Activated T-cell treated with anti-CD3 and anti-CD28 coated beads, Interleukin-2, amount 50 U/mL, for 72 hours (primary cell): ENCODE measurements around the gene HOXD11. TPM values are rescaled to one million over a fixed set of nuclear protein-coding genes. Genes with fewer than 3 reads are reported as not detected.

Experiments
- ATAC-seq, 2 donors: fragments of 150-1000 bp; cut with Tn5 transposase; replicated peaks in 1 of 2; 2 replicates each; pipeline ENCODE4 v1.10.0; 2021; ENCODE audit warnings: moderate library complexity in 2 of 2, mild to moderate bottlenecking in 1 of 2
- DNase-seq, 2 donors: peaks; one replicate each; pipeline ENCODE4 v3.0.0; 2021 to 2022; ENCODE audit warnings: mixed read lengths in 1 of 2
- H3K27ac Mint-ChIP-seq: one replicate; pipeline ENCODE4 v1.8.0; 2022; ENCODE audit warnings: mild to moderate bottlenecking, moderate library complexity, mixed read lengths
- H3K27me3 Mint-ChIP-seq: one replicate; pipeline ENCODE4 v1.8.0; 2022; ENCODE audit warnings: low read depth, mixed read lengths
- H3K36me3 Mint-ChIP-seq, 2 donors: one replicate each; pipeline ENCODE4 v1.8.0; 2022; ENCODE audit warnings: mixed read lengths in 2 of 2, mild to moderate bottlenecking in 1 of 2; ENCODE audit not compliant: insufficient read depth in 2 of 2
- H3K4me1 Mint-ChIP-seq: one replicate; pipeline ENCODE4 v1.8.0; 2022; ENCODE audit warnings: low read depth, mixed read lengths
- H3K4me3 Mint-ChIP-seq, 2 donors: one replicate each; pipeline ENCODE4 v1.8.0; 2022; ENCODE audit warnings: mild to moderate bottlenecking in 2 of 2, mixed read lengths in 2 of 2, moderate library complexity in 2 of 2
- H3K9me3 Mint-ChIP-seq, 2 donors: one replicate each; pipeline ENCODE4 v1.8.0; 2022; ENCODE audit warnings: mixed read lengths in 2 of 2
- total RNA-seq, 2 donors: library from RNA; stranded (reverse); gene quantifications; one replicate each; pipeline ENCODE4 v1.2.3, GENCODE V29; 2022

Gene HOXD11
- total RNA-seq, 2 donors from 2014 or later: not detected

DNA sequence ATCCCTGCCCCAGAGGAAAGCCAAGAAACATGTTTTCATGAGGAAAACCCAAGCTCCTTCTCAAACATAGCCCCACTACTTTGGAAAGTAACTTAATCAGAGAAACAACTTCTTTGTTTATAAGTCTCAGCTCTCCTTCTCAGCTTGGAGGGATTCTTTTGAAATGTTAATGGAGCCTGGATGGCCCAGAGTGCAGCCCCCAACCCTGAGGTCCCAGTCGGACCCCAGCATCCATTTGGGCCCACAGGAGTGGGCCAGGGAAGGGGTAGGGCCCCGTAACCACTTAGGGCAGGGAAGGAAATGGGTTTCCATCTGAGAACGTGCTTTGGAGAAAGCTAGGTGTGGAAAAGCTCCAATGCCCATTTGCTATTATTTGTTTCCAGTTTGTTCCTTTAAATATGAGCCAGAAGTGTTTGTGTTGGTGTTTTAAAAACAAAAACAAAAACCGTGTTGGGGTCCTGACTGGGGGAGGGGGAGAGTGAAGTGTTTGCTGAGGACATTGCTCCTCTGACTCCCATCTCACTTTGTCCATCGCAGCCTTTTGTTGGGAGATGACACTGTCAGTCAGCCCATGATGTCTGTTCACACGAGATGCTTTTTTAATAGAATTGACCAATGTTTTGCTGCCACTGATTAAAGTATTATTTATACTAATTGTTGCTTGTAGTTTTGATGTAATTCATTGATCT lies 48.4 kb downstream of the HOXD11 start:
- no peak for ATAC-seq
- Mint-ChIP-seq H3K9me3 (no peaks in the 10 kb centered on the region), H3K4me1 (peaks cover 14% of the 10 kb centered on the region), H3K27ac (no peak overlapping the region), H3K4me3 (no peak overlapping the region), H3K36me3 (no peaks in the 10 kb centered on the region), H3K27me3 (peaks cover 72% of the 10 kb centered on the region)
- no peak for DNase-seq

DNA sequence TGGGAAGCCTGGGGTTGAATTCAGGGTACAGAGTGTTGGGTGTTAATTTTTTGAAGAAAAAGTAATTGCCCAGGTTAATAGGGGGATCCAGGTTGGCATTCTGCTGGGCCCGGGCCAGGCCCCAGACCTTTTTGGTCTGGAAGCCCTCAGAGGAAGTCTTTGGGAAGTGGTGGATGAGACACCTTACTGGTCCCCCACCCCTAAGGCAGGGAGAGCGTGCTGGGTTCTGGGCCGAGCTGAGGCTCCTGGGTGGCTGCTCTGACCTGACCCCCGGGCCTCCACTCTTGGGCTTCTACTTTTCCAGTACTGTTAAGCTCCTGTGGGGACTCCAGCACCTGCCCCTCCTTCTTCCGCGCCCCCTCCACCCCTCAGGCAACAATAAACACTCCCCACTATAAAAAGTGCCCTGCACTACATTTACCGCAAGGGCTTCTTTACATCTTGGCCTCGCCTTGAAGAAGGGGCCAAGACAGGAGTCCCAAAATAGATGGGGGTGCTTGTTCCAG lies 49.3 kb downstream of the HOXD11 start:
- no peak overlapping the region for H3K27ac Mint-ChIP-seq
- peak overlapping the region in 1 of 2 donors; percentile 46 for H3K4me3 Mint-ChIP-seq
- peaks cover 72% of the 10 kb centered on the region for H3K27me3 Mint-ChIP-seq
- DNase-seq (no peak), ATAC-seq (no peak)
- no peaks in the 10 kb centered on the region for H3K9me3 Mint-ChIP-seq
- peaks cover 14% of the 10 kb centered on the region for H3K4me1 Mint-ChIP-seq
- H3K36me3 Mint-ChIP-seq: peaks cover 0 to 1% of the 10 kb centered on the region in 2 donors

DNA sequence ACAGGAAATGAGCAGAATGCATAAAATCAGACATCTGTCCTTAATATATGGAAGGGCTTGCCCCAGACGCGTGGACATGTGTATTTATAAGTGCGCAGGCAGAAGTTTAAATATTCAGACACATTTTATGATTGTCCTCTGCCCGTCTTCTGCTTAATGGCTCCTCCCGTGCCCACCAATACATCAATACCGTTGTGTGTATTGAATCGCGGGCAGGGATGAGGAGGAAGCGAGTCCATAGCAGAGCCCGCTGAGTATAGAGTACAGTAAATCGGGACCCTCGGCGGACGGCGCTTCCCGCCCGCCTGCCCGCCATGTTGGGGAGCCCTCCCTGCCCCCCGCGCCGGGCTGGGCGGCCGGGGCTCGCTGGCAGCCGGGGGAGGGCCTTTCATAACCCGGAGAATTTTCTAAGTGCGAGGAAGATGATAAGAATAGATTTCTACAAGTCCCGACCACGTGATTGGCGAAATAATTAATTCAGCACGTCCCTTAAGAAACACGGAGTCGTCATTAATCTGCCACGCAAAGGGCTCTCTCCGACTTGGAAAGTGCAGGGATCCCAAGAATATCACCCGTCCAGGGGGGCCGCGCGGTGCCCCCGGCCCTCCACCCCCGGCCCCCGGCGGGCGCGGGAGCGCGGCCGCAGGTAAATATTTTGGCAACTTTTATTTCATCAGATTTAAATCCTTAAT lies 49.9 kb downstream of the HOXD11 start, which contains the start of gene HOXD3:
HOXD3 (plus strand) TSS at position 501 of the 692 bp plus-strand sequence. CDS start 11,808 bp downstream, outside the sequence.
- Mint-ChIP-seq H3K4me3 (peak within 1 kb of the TSS; percentile 71 to 78), H3K36me3 (peaks cover 0 to 1% of the 10 kb centered on the region in 2 donors), H3K27ac (peak within 1 kb of the TSS; percentile 31), H3K4me1 (peaks cover 14% of the 10 kb centered on the region), H3K9me3 (no peaks in the 10 kb centered on the region), H3K27me3 (peaks cover 76% of the 10 kb centered on the region)
- no peak for DNase-seq
- ATAC-seq: no peak

DNA sequence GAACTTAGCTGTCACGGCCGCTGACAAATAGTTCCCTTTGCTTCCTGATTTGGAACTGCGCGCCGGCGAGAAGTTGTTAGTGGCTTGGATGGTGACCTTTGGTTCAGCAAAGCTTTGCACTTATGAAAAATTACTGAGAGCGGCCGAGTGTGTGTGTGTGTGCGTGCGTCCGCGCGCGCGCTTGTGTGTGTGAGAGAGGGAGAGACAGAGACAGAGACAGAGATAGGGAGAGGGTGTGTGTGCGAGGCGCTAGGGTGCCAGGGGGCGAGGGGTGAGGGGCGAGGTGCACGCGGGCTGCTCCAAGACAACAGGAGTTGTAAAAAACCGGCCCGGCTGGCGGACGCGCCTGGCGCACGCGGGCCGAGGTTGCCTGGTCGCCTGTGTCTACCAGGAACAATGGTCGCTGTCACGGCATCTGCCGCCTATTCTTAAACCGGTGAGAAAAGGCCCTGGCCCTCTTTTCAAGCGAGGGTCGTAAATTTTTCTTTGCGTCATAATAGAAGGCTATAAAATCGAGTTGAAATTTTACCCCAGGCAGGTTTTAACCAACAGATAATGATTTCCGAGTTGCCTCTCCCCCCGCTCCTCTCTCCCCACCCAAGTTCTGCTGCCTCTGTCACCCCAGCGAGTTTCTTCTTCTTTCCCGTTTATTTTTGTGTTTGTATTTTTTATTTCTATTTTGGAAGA lies 50.6 kb downstream of the HOXD11 start:
- DNase-seq (no peak), ATAC-seq (peak in 1 of 2 donors; percentile 34)
- Mint-ChIP-seq H3K36me3 (peaks cover 0 to 1% of the 10 kb centered on the region in 2 donors), H3K9me3 (no peaks in the 10 kb centered on the region), H3K4me1 (peaks cover 14% of the 10 kb centered on the region), H3K27ac (peak overlapping the region; percentile 31), H3K27me3 (peaks cover 79% of the 10 kb centered on the region), H3K4me3 (peak overlapping the region; percentile 71 to 78)

DNA sequence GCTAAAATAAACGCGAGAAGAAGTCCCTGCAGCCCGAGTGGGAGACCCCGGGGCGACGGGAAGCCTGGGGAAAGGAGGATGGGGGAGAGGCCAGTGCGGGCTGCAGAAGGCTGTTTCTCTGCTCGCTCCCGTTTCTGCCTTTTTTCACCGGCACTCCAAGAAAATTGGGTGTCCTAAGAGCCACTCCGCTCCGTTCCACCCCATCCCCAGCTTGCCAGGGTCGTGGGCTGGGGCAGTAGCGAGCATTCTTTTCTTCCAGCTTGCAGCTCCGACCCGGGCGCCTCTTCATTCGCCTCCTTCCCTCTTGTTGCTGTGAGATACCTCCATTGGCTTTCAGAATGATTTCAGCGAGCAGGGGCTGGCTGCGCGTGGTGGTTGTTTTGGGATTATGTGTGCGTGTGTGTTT lies 51.1 kb downstream of the HOXD11 start:
- Mint-ChIP-seq H3K4me3 (peak overlapping the region; percentile 71 to 78), H3K27ac (peak overlapping the region; percentile 82), H3K36me3 (peaks cover 0 to 1% of the 10 kb centered on the region in 2 donors), H3K27me3 (peaks cover 83% of the 10 kb centered on the region), H3K4me1 (peaks cover 14% of the 10 kb centered on the region), H3K9me3 (no peaks in the 10 kb centered on the region)
- no peak for DNase-seq
- ATAC-seq: no peak

DNA sequence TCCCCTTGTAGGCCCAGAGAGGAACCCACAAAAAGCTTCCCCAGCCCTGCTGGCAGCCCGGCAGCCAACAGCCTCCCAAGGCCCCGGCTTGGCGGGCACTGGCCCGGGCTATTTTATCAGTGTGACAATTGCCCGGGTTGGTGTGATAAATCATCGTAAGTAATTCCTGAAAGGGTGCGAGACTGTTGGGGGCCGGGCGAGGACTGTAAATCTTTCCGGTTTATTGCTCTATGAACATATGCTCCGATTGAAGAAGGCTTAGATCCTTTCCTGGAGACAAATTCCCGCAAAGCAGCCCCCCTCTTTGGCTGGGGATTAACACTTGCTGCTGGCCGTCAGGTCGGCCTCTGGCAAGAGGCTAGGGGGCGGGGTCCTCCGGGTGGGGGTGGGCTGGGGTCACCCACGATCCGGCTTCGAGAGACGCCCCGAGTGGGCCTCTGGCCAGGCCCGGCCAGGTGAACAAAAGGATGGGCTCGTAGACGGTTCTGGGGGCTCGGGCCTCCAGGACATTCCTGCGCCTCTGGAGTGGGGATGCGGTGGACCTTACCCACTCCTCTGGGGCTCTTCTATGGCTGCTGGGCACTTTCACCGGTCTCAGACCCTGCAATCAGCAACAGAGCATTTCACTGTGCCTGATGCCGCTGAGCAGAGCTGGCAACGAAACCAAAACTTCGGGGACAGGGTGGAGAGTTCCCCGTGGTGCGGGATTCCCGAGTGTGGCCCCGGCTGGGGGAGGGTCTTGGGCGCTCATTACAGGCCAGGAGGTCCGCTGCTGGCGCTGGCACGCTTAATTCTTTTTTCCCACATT lies 52.0 kb downstream of the HOXD11 start:
- ATAC-seq (no peak), DNase-seq (no peak)
- peak overlapping the region; percentile 36 to 39 for H3K4me3 Mint-ChIP-seq
- no peak overlapping the region for H3K27ac Mint-ChIP-seq
- H3K27me3 Mint-ChIP-seq: peaks cover 83% of the 10 kb centered on the region
- H3K9me3 Mint-ChIP-seq: no peaks in the 10 kb centered on the region
- H3K36me3 Mint-ChIP-seq: peaks cover 0 to 4% of the 10 kb centered on the region in 2 donors
- H3K4me1 Mint-ChIP-seq: peaks cover 21% of the 10 kb centered on the region

Other genes starting within 250 kb of the HOXD11 start
- 10 to 100 TPM; 26.5 to 29.6 TPM for gene LNPK, start 105.0 kb upstream of the HOXD11 start, total RNA-seq
- gene EVX2, start 23.3 kb upstream of the HOXD11 start, total RNA-seq: not detected
- gene HOXD13, start 14.6 kb upstream of the HOXD11 start, total RNA-seq: not detected
- gene HOXD12, start 7.5 kb upstream of the HOXD11 start, total RNA-seq: not detected
- gene HOXD10, start 9.5 kb downstream of the HOXD11 start, total RNA-seq: not detected
- not detected for gene HOXD9, start 15.4 kb downstream of the HOXD11 start, total RNA-seq
- gene HOXD8, start 22.4 kb downstream of the HOXD11 start, total RNA-seq: not detected
- gene HOXD4, start 44.3 kb downstream of the HOXD11 start, total RNA-seq: not detected
- gene HOXD3, start 50.0 kb downstream of the HOXD11 start, total RNA-seq: not detected
- not detected for gene HOXD1, start 81.4 kb downstream of the HOXD11 start, total RNA-seq
- 10 to 100 TPM; 20.6 to 26.7 TPM for gene MTX2, start 162.2 kb downstream of the HOXD11 start, total RNA-seq